Ovary (tissue), 9 donors: ENCODE results near the gene NDUFS8. TPM values are rescaled to one million over a fixed set of nuclear protein-coding genes. Genes with fewer than 3 reads are reported as not detected.

ENCODE experiments used
- DNase-seq, 5 donors: peaks; one replicate each; pipeline ENCODE4 v3.0.0-alpha.2; 2019 to 2020
- H3K27ac ChIP-seq, 2 donors: fragments of 200-600 bp; one replicate each; pipeline versions ENCODE4 v1.5.1 to v1.8.0; 2019 to 2022
- H3K27me3 ChIP-seq: fragments of 200-600 bp; one replicate; pipeline ENCODE4 v1.8.0; 2022
- H3K36me3 ChIP-seq: fragments of 200-600 bp; sonication (generic); one replicate; pipeline ENCODE4 v1.5.1; 2019
- H3K4me1 ChIP-seq: one replicate; pipeline ENCODE4 v1.8.1; 2013; ENCODE audit warnings: mild to moderate bottlenecking, moderate library complexity; ENCODE audit not compliant: insufficient read depth
- H3K4me3 ChIP-seq: fragments of 200-600 bp; sonication (generic); one replicate; pipeline ENCODE4 v1.5.1; 2017
- H3K9me3 ChIP-seq, 2 donors: fragments of 200-600 bp in 1 of 2; sonication (generic) in 1 of 2; one replicate each; pipeline versions ENCODE4 v1.5.1 to v1.8.1; 2013 to 2019; ENCODE audit warnings: mild to moderate bottlenecking in 1 of 2, moderate library complexity in 1 of 2
- CTCF ChIP-seq, 3 donors: fragments of 450-650 bp in 2 of 3; fragments of 200-600 bp in 1 of 3; IDR thresholded peaks; one replicate each; pipeline versions ENCODE4 v1.5.1 to v1.8.0; 2016 to 2022; ENCODE audit warnings: antibody characterized with exemption in 3 of 3, mild to moderate bottlenecking in 1 of 3
- EP300 ChIP-seq: sonication (generic); formaldehyde crosslinking; IDR thresholded peaks from one replicate; pipeline ENCODE4 v1.6.1; 2017; ENCODE audit warnings: antibody characterized with exemption
- POLR2A ChIP-seq: fragments of 450-650 bp; IDR thresholded peaks from one replicate; pipeline ENCODE4 v1.6.1; 2017; ENCODE audit warnings: antibody characterized with exemption, mild to moderate bottlenecking, moderate library complexity
- WGBS, 3 donors: extraction: QIAGEN DNeasy Blood & Tissue Kit in 1 of 3; methylation state at CpG; one replicate each; pipeline versions ENCODE4 v1.1.5 to v1.1.7; 2013 to 2017; 5-methylcytosine and 5-hydroxymethylcytosine counted together
- intact Hi-C, 4 donors: fragments of 100-400 bp; cut with DNase I; formaldehyde crosslinking; loops; one replicate each; pipeline versions ENCODE4 v1.11.0 to v1.15.1; 2022 to 2023
- polyA plus RNA-seq, 2 donors: library from polyadenylated mRNA; stranded (reverse); fragments of 200-250 nt in 1 of 2; fragments of 350-450 nt in 1 of 2; fragmentation: Illumina TruSeq in 1 of 2; extraction: RNeasy Lipid Tissue Mini Kit (QIAGEN cat#74804) in 1 of 2; gene quantifications; one replicate each; pipeline ENCODE4 v1.2.3, GENCODE V29; 2013 to 2014
- total RNA-seq, 7 donors: library from RNA; depleted of rRNA in 2 of 7; stranded (reverse); fragments of >200 nt in 2 of 7; fragmentation: NEBNext Ultra II Directional in 3 of 7; extraction: Animal tissue kit (Norgen Biotek cat#: 25700) in 3 of 7; gene quantifications; one replicate each; pipeline versions ENCODE4 v1.1.0 to v1.2.4, GENCODE V29; 2016 to 2023
- donor health status: DM: no; HTN: no; CAD: no; lungs with moderate emphysema.
- donor health status: DM: no; HTN: no; CAD: no.
- donor health status: Bipolar disorder and iron deficiency.
- donor health status: DM: yes; HTN: yes; CAD: no.
- donor health status: DM: no; HTN: no; CAD: no.
- donor health status: DM: yes; HTN: yes; CAD: no.

The NDUFS8 gene
- total and polyA plus RNA-seq, 9 donors = 15.3 to 163 (median 101) TPM

DNA sequence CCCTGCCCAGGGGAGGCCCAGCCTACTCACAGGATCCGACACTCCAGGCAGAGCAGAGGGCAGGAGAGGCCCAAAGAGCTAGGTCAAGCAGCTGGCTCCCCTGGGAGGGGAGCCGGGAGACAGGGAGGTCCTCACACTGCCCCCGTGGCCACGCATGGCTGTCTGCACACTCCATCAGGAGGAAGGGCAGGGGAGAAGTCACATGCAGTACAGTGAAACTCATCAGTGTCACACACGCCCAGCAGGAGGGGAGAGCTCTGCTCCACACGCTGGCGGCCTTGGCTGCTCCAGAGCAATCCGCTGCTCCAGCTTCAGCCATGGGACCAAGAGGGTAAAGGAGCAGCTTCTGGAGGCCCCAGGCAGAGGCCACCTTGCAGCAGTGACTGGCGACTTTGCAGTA, 22.6 kb downstream of the NDUFS8 start:
- intact Hi-C loops = no loop called here
- no peaks in the 10 kb centered on the region for H3K36me3 ChIP-seq
- no peaks in the 10 kb centered on the region for H3K4me1 ChIP-seq
- no peak overlapping the region for H3K4me3 ChIP-seq
- no peaks in the 10 kb centered on the region for H3K27me3 ChIP-seq
- 64 to 70% (median 68%) methylated on average over 9 of the region's 9 CpGs for WGBS, 3 donors
- no peak for TF ChIP-seq POLR2A
- no peak for TF ChIP-seq CTCF (IDR thresholded peaks at IDR 0.05)
- TF ChIP-seq EP300 = no peak
- DNase-seq = no peak
- no peaks in the 10 kb centered on the region for H3K9me3 ChIP-seq
- no peak overlapping the region for H3K27ac ChIP-seq

GRCh38 chr11:68053981-68054812, 23.7 kb downstream of the NDUFS8 start:
- H3K27me3 ChIP-seq = no peaks in the 10 kb centered on the region
- no peak overlapping the region for H3K4me3 ChIP-seq
- no peaks in the 10 kb centered on the region for H3K4me1 ChIP-seq
- TF ChIP-seq POLR2A = no peak
- TF ChIP-seq EP300 = no peak
- TF ChIP-seq CTCF (IDR thresholded peaks at IDR 0.05) = no peak
- no peak for DNase-seq
- H3K27ac ChIP-seq = no peak overlapping the region
- no peaks in the 10 kb centered on the region for H3K36me3 ChIP-seq
- H3K9me3 ChIP-seq = no peaks in the 10 kb centered on the region
- WGBS, 3 donors = 87 to 90% (median 90%) methylated on average over 11 of the region's 11 CpGs
- intact Hi-C loops = no loop called here

DNA sequence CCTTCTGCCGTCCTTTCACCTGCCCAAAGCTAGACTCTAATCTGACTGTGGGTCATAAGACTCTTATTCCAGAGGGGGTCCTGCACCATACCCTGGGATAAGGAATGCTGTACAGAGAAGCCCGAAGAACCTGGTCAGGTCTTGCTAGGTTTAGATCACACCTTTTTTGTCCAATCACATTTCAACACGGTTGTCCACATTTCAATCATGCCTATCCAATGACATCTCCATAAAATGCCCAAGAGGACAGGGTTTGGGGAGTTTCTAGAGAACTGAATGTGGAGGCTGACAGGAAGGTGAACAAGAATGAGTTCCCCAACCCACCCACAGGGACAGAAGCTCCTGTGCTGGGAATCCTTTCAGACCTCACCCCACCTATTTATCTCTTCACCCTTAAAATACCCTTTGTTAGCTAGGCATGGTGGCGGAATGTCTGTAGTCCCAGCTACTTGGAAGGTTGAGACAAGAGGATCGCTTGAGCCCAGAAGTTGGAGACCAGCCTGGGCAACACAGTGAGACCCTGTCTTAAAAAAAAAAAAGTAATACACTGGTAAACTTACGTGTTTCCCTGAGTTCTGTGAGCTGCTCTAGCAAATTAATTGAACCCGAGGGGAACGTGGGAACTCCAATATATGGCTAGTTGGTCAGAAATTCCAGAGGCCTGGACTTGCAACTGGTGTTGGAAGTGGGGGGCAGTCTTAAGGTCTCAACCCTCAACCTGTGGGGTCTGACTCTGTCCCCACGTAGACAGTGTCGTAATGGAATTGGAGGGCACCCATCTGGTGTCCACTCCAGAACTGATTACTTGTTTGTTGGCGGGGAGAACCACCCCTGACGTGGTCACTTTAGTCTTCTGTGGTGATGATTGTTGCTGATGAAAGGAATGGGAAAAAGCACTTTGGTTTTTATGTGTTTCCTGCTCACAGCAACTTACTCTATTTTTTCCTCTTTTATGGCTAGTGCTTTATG, 26.1 kb downstream of the NDUFS8 start:
- Histone ChIP-seq H3K9me3 (no peaks in the 10 kb centered on the region), H3K4me3 (no peak overlapping the region), H3K4me1 (no peaks in the 10 kb centered on the region), H3K27me3 (no peaks in the 10 kb centered on the region), H3K27ac (no peak overlapping the region), H3K36me3 (no peaks in the 10 kb centered on the region)
- DNase-seq = no peak
- no peak for TF ChIP-seq EP300
- no peak for TF ChIP-seq POLR2A
- no peak for TF ChIP-seq CTCF (IDR thresholded peaks at IDR 0.05)
- intact Hi-C loops = no loop called here
- WGBS, 3 donors = 93 to 96% (median 95%) methylated on average over 12 of the region's 12 CpGs

DNA sequence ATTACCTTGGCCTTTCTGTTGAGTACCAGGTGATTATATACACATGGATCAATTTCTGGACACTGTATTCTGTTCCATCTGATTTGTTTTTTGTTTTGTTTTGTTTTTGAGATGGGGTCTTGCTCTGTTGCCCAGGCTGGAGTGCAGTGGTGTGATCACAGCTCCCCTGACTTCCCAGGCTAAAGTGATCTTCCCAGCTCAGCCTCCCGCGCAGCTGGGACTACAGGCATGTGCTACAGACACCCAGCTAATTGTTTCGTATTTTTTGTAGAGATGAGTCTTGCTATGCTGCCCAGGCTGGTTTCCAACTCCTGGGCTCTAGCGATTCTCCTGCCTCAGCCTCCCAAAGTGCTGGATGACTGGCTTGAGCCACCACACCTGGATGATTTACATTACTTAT, 27.3 kb downstream of the NDUFS8 start:
- TF ChIP-seq CTCF (IDR thresholded peaks at IDR 0.05) = no peak
- no peak for TF ChIP-seq POLR2A
- TF ChIP-seq EP300 = no peak
- Histone ChIP-seq H3K4me1 (no peaks in the 10 kb centered on the region), H3K36me3 (no peaks in the 10 kb centered on the region), H3K27ac (no peak overlapping the region), H3K4me3 (no peak overlapping the region), H3K27me3 (no peaks in the 10 kb centered on the region), H3K9me3 (no peaks in the 10 kb centered on the region)
- intact Hi-C loops = no loop called here
- 89 to 99% (median 95%) methylated on average over 4 of the region's 4 CpGs for WGBS, 3 donors
- DNase-seq = no peak
